Suppressor macrophage (primary cell): ENCODE data around the gene CUEDC2.

Source experiments
- DNase-seq, 4 experiments: peaks; one replicate each; pipeline ENCODE4 v3.0.0-alpha.2; 2020 to 2022

Gene CUEDC2

DNA sequence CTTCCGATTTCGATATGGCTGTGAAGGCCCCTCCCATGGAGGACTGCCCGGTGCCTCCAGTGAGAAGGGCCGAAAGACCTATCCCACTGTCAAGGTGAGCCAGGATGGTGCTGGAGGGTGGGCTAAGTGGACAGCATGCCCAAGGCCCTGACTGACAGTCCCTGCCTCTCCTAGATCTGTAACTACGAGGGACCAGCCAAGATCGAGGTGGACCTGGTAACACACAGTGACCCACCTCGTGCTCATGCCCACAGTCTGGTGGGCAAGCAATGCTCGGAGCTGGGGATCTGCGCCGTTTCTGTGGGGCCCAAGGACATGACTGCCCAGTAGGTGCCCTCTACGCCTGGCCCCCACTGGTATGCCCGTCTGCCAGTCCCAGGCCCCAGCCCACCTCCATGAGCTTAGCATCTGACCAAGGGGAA is 35.6 kb downstream of the CUEDC2 start:
- DNase-seq = no peak

GRCh38 chr10:102396317-102396650 is 36.1 kb downstream of the CUEDC2 start:
- peak in 1 of 4 experiments; percentile 40 for DNase-seq

- DNase-seq = peak; percentile 95 to 97 (median 97)
Observed at GRCh38 chr10:102395400-102396316, 36.7 kb downstream of the CUEDC2 start, which contains the start of gene NFKB2. NFKB2 (plus strand) TSS chr10:102395705; CDS start chr10:102395960, 255 bp downstream.

DNA sequence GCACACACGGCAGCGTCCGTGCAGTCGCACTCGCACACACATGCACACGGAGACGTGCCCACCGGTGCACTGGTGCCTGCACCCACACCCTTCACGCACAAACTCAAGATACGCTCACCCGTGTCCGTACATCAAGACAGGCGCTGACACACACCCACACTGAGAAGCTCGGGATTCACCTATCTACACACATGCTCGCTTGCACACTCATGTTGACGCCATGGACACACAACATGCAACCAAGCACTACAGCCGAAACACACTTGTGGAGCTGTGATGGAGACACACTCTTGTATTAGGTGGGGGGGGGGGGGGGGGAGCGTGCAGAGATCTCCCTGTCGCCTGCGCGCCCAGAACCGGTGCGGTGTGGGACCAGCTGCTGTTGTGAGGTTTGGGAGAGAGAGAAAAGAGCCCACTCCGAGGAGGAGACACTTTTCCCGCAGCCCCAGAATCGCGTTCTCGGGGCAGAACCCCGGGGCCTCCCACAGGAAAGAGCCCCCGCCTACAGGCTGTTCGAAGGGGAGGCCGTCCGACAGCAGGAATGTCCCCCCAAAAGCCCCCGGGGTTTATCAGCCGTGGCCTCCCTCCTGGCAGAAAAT is 37.5 kb downstream of the CUEDC2 start:
- DNase-seq = peak in 2 of 4 experiments; percentile 44 to 45

- DNase-seq = peak; percentile 98
Observed at GRCh38 chr10:102394079-102394800, 38.1 kb downstream of the CUEDC2 start.

GRCh38 chr10:102393411-102394078 is 38.8 kb downstream of the CUEDC2 start:
- DNase-seq = no peak

- DNase-seq = no peak
Observed at GRCh38 chr10:102392306-102392705, 40.1 kb downstream of the CUEDC2 start.

- no peak for DNase-seq
Observed at GRCh38 chr10:102389894-102390293, 42.5 kb downstream of the CUEDC2 start.

DNA sequence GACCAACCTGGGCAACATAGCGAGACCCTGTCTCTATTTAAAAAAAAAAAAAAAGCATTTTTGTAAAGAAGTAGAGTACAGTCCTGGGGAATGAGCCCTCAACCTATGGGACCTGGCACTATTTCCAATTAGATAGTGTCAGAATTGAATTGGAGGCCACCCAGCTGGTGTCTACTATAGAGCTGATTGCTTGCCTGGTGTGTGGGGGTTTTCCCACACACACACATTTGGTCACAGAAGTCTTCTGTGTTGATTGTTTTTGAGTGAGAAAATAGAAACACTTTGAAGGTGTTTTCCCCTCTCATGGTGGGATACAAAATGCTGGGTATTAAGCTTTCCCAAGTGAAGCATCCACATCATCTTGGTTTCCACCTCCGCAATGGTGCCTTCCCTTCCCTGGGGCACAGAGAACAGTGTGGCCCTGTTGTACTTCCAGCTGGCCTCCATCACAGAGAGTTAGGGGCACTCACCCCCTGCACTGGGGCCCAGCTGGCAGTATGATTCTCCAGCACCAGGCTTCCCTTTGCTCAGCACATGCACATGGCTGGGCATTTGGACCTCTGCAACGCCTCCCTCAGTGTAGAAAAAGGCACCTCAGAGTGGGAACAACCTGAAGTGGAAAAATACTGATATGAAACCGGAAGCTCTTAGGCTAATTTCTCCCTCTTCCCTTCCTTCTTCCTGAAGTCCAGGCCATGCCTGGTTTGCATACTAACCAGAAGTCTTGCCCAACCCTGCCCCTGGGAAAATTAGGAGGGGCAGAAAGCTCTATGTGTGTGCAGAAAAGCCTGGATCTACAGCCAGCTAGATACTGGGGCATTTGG is 47.6 kb downstream of the CUEDC2 start:
- peak in 3 of 4 experiments; percentile 40 to 50 (median 49) for DNase-seq

DNA sequence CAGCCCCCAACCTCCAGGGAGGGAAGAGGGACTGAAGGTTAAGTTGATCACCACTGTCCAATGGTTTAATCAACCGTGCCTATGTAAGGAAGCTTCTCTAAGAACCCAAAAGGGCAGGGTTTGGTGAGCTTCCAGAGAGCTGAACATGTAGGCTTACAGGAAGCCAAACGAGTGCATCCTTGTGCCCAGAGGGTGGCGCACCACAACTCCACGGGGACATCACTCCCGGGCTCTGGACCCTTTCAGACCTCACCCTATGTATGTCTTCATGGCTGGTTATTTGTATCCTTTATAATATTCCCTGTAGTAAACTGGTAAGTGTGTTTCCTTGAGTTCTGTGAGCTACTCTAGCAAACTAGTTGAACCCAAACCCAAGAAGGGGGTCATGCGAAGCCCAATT is 48.3 kb downstream of the CUEDC2 start:
- DNase-seq = peak in 2 of 4 experiments; percentile 20 to 22

GRCh38 chr10:102382871-102383270 is 49.5 kb downstream of the CUEDC2 start:
- DNase-seq = no peak

DNA sequence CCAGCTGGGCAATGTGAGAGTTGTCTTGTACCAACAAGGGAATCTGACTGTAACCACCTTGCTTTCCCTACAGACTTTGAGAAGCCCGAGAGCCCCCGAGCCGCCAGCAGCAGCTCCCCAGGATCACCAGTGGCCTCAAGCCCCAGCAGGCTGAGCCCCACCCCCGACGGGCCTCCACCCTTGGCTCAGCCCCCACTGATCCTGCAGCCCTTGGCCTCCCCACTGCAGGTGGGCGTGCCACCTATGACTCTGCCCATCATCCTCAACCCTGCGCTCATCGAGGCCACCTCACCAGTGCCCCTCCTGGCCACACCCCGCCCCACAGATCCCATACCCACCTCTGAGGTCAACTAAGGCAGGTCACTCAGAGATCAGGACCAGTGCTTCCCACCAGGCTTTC is 50.4 kb downstream of the CUEDC2 start:
- no peak for DNase-seq

- DNase-seq = no peak
Observed at GRCh38 chr10:102379383-102379782, 53.0 kb downstream of the CUEDC2 start.

DNA sequence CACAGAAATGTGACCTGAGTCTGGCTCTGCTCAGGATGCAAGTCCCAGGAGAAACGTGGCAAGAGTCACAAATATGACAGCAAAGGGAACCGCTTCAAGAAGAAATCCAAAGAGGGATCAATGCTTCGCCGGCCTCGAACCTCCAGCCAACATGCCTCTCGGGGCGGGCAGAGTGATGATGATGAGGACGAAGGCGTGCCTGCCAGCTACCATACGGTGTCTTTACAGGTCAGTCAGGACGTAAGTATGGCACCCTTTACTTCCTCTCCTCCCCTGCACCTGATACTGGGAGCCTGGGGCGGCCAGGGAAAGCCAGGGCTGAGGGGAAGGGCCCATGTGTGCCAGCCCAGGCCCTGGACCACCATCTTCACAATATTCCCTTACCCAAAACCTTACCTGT is 55.5 kb downstream of the CUEDC2 start:
- no peak for DNase-seq

GRCh38 chr10:102375867-102376266 is 56.5 kb downstream of the CUEDC2 start:
- DNase-seq = no peak

DNA sequence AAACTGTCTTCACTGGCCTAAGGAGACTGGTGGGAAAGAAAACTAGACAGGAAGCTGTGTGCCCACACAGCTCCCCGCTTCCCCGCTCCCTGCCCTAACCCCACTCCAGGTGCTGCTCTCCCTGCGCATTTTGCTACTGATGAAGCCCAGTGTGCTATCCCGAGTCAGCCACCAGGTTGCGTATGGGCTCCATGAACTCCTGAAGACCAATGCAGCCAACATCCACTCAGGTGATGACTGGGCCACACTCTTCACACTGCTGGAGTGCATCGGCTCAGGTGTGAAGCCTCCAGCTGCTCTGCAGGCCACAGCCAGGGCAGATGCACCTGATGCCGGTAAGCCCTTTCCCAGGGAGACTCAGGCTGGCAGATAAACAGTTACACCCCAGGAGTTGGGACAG is 57.1 kb downstream of the CUEDC2 start:
- no peak for DNase-seq
